Body of pancreas (tissue), 4 donors: ENCODE data around the gene CCDC77. TPM values are rescaled to one million over a fixed set of nuclear protein-coding genes. Genes with fewer than 3 reads are reported as not detected.

Source experiments
- ATAC-seq: fragments of 150-250 bp; one replicate; pipeline ENCODE4 v1.9.1; 2016
- DNase-seq, 4 donors: peaks; one replicate each; pipeline ENCODE4 v3.0.0-alpha.2; 2019
- H3K27ac ChIP-seq, 4 donors: fragments of 200-600 bp; sonication (generic); 1 replicate in 3 of 4; 2 replicates in 1 of 4; pipeline versions ENCODE4 v1.5.1 to v1.6.1; 2016 to 2019; ENCODE audit warnings: mild to moderate bottlenecking in 1 of 4, mixed read lengths in 1 of 4, moderate library complexity in 1 of 4
- H3K27me3 ChIP-seq, 2 donors: fragments of 200-600 bp; sonication (generic); one replicate each; pipeline ENCODE4 v1.6.0; 2016; ENCODE audit warnings: mild to moderate bottlenecking in 1 of 2
- H3K36me3 ChIP-seq, 2 donors: fragments of 200-600 bp; sonication (generic); replicated peaks in 1 of 2; 2 replicates each; pipeline ENCODE4 v1.5.1; 2016; ENCODE audit warnings: low read depth in 2 of 2; ENCODE audit not compliant: insufficient read depth in 1 of 2
- H3K4me1 ChIP-seq: fragments of 200-600 bp; sonication (generic); one replicate; pipeline ENCODE4 v1.6.0; 2016
- H3K4me3 ChIP-seq, 2 donors: fragments of 200-600 bp; sonication (generic); 1 replicate in 1 of 2; 2 replicates in 1 of 2; pipeline ENCODE4 v1.5.1; 2016 to 2019
- H3K9me3 ChIP-seq, 3 donors: fragments of 200-600 bp; sonication (generic); 1 replicate in 2 of 3; 2 replicates in 1 of 3; pipeline ENCODE4 v1.5.1; 2016
- POLR2A ChIP-seq, 3 donors: fragments of 450-650 bp; IDR thresholded peaks; one replicate each; pipeline ENCODE4 v1.6.1; 2016; ENCODE audit warnings: antibody characterized with exemption in 3 of 3, mild to moderate bottlenecking in 2 of 3
- WGBS, 2 donors: methylation state at CpG; one replicate each; pipeline ENCODE4 v1.1.5; 2017; 5-methylcytosine and 5-hydroxymethylcytosine counted together
- intact Hi-C: fragments of 100-400 bp; cut with DNase I; formaldehyde crosslinking; loops from one replicate; pipeline ENCODE4 v1.15.1; 2023
- total RNA-seq, 2 donors: library from RNA; depleted of rRNA; stranded (reverse); fragments of >200 nt; gene quantifications; one replicate each; pipeline ENCODE4 v1.1.0, GENCODE V29; 2016
- TF ChIP-seq, protein P1 (sequence below), 7 experiments: fragments of 450-650 bp in 4 of 7; fragments of 200-600 bp in 3 of 7; sonication (generic) in 3 of 7; IDR thresholded peaks; one replicate each; pipeline ENCODE4 v1.5.1; 2016 to 2019; ENCODE audit warnings: antibody characterized with exemption in 7 of 7

CCDC77 gene
- total RNA-seq, 2 donors from 2014 or later: 2.9 to 4.9 TPM

GRCh38 chr12:467591-467990 lies 66.1 kb downstream of the CCDC77 start:
- intact Hi-C loops: no loop called here
- Histone ChIP-seq H3K27ac (no peak overlapping the region), H3K27me3 (no peaks in the 10 kb centered on the region), H3K4me1 (peaks cover 15% of the 10 kb centered on the region), H3K9me3 (no peaks in the 10 kb centered on the region), H3K36me3 (no peaks in the 10 kb centered on the region), H3K4me3 (no peak overlapping the region)
- ATAC-seq (no peak), DNase-seq (no peak)
- TF ChIP-seq, protein P1, sequence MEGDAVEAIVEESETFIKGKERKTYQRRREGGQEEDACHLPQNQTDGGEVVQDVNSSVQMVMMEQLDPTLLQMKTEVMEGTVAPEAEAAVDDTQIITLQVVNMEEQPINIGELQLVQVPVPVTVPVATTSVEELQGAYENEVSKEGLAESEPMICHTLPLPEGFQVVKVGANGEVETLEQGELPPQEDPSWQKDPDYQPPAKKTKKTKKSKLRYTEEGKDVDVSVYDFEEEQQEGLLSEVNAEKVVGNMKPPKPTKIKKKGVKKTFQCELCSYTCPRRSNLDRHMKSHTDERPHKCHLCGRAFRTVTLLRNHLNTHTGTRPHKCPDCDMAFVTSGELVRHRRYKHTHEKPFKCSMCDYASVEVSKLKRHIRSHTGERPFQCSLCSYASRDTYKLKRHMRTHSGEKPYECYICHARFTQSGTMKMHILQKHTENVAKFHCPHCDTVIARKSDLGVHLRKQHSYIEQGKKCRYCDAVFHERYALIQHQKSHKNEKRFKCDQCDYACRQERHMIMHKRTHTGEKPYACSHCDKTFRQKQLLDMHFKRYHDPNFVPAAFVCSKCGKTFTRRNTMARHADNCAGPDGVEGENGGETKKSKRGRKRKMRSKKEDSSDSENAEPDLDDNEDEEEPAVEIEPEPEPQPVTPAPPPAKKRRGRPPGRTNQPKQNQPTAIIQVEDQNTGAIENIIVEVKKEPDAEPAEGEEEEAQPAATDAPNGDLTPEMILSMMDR (IDR thresholded peaks at IDR 0.05): no peak
- TF ChIP-seq POLR2A (IDR thresholded peaks at IDR 0.05): no peak
- WGBS, 2 donors: 87 to 88% methylated on average over 6 of the region's 6 CpGs

DNA sequence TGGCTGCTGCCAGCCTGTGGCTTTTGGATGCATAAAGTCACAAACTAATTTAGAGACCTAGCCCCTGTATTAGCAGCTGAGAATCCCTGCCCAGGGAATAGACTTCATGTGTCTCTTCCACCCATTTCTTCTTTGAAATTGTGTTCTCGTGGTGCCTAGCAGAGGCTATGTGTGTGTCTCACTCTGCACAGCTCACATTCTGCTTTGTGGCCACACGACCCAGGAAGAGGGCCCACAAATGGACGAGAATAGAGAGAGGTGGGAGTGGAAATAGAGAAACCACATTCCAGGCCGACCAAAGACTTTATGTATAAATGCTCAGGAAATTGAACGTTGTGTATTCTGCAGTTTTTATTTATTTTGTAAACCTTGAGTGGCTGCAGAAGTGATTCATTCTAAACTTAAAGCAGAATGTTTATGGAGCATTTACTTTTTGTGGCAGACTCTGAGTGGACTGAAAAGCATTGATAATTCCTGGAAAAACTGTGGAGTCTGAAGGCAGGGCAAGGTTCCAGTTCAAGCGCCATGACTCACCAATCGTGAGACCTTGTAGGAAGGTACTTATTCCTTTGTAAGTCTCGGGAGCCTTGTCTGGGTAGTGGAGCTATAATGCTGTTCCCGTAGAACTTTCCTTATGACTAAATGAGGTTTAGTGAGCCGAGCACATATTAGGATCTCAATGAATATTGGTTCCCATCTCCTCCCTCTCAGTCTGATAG lies 67.4 kb downstream of the CCDC77 start:
- H3K4me1 ChIP-seq: peaks cover 15% of the 10 kb centered on the region
- intact Hi-C loops: no loop called here
- ATAC-seq (no peak), DNase-seq (peak in 1 of 4 donors; percentile 39)
- H3K9me3 ChIP-seq: no peaks in the 10 kb centered on the region
- H3K27me3 ChIP-seq: no peaks in the 10 kb centered on the region
- 71 to 74% methylated on average over 10 of the region's 10 CpGs for WGBS, 2 donors
- TF ChIP-seq, protein P1 (IDR thresholded peaks at IDR 0.05): no peak
- TF ChIP-seq POLR2A (IDR thresholded peaks at IDR 0.05): no peak
- H3K36me3 ChIP-seq: no peaks in the 10 kb centered on the region
- H3K27ac ChIP-seq: no peak overlapping the region
- no peak overlapping the region for H3K4me3 ChIP-seq

GRCh38 chr12:470133-470532 lies 68.7 kb downstream of the CCDC77 start:
- Histone ChIP-seq H3K4me1 (peaks cover 11% of the 10 kb centered on the region), H3K36me3 (no peaks in the 10 kb centered on the region), H3K9me3 (no peaks in the 10 kb centered on the region), H3K4me3 (no peak overlapping the region), H3K27me3 (no peaks in the 10 kb centered on the region), H3K27ac (no peak overlapping the region)
- no peak for TF ChIP-seq POLR2A (IDR thresholded peaks at IDR 0.05)
- TF ChIP-seq, protein P1 (IDR thresholded peaks at IDR 0.05): no peak
- DNase-seq: no peak
- intact Hi-C loops: no loop called here
- 42 to 49% methylated on average over 10 to 11 of the region's 11 CpGs for WGBS, 2 donors
- no peak for ATAC-seq

- Histone ChIP-seq H3K4me1 (peaks cover 5% of the 10 kb centered on the region), H3K4me3 (no peak overlapping the region), H3K27me3 (no peaks in the 10 kb centered on the region), H3K27ac (no peak overlapping the region), H3K36me3 (no peaks in the 10 kb centered on the region), H3K9me3 (no peaks in the 10 kb centered on the region)
- no peak for ATAC-seq
- intact Hi-C loops: no loop called here
- 75 to 89% methylated on average over 5 of the region's 5 CpGs for WGBS, 2 donors
- DNase-seq: no peak
- TF ChIP-seq, protein P1 (IDR thresholded peaks at IDR 0.05): no peak
- TF ChIP-seq POLR2A (IDR thresholded peaks at IDR 0.05): no peak
Measured at GRCh38 chr12:473198-473597, 71.8 kb downstream of the CCDC77 start.
